ENCODE measurements around the gene ING5. TPM values are rescaled to one million over a fixed set of nuclear protein-coding genes. Genes with fewer than 3 reads are reported as not detected.

Gene ING5
- total RNA-seq, 1 experiment from 2014 or later, result 53.2 TPM

DNA sequence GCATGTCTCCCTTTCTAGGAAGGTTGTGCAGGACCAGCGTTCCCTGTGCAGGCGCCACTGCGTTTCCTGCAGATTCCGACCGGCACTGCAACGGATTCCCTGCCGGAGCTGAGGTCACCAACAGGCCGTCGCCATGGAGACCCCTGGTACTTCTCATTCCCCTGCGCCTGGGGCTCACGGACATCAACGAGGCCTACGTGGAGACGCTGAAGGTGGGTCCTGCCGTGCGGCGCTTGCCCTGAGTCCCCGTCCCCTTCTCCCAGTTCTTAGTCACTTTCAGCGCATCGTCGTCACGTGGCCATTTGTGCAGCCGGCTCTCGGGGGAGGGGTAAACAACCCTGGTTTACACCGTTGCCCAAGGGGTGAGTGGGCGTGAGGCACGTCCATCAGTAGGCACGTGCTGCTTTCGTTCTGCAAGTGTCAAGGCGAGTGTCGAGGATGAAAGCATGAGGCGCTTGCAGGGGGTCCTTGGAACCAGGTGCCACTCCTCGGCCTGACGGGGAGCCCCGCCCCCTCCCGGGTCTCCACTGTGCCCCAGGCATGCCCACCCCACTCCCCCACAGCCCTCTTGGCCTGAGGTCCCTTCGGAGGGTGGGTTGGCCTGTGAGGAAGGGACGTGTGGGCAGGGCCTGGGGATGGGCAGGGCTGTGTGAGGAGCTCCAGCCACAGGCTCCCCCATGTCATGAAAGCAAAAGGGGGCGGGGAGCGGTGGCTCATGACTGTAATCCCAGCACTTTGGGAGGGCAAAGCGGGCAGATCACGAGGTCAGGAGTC is 35.0 kb upstream of the ING5 start:
- no peaks in the 10 kb centered on the region for H3K27me3 ChIP-seq
- no peak overlapping the region; the same call in 1 of the 2 replicates for H3K4me3 ChIP-seq
- H3K4me1 ChIP-seq, result peaks cover 20% of the 10 kb centered on the region
- H3K9me3 ChIP-seq (replicated peaks), result no peaks in the 10 kb centered on the region
- H3K27ac ChIP-seq, result no peak overlapping the region
- H3K36me3 ChIP-seq, result no peaks in the 10 kb centered on the region
- DNase-seq, result peak; percentile 68 to 71

DNA sequence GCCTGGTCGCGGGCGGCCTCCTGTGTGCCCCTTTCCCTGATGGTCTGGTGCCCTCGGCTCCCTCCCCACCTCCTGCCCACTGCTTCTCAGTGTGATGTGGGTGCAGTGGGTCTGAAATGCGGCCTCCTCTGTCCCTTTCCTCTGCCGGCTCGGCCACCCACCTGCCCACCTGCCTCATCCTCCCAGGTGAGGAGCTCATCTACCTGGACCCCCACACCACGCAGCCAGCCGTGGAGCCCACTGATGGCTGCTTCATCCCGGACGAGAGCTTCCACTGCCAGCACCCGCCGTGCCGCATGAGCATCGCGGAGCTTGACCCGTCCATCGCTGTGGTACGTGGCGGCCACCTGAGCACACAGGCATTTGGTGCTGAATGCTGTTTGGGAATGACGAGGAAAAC is 33.5 kb upstream of the ING5 start:
- Histone ChIP-seq H3K36me3 (no peaks in the 10 kb centered on the region), H3K9me3 (replicated peaks) (no peaks in the 10 kb centered on the region), H3K4me1 (peaks cover 20% of the 10 kb centered on the region), H3K27ac (no peak overlapping the region), H3K27me3 (no peaks in the 10 kb centered on the region), H3K4me3 (no peak overlapping the region)
- DNase-seq, result no peak

DNA sequence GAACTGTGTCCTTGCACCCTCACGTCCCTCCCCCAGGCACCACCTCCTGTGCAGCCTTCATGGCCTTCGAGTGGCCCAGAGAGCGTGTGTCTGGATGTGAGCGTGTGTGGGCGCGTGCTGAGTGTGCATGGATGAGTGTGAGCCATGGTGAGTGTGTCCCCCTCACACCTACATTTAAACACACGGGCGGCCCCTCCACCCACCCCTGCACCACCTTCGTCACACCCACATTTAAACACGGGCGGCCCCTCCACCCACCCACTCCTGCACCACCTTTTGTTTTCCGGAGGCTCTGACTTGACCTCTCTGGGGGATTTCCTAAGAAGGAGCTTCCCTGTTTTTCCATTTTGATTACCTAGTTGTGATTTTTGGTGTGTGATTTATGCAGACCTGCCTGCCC is 33.0 kb upstream of the ING5 start:
- peaks cover 20% of the 10 kb centered on the region for H3K4me1 ChIP-seq
- H3K9me3 ChIP-seq (replicated peaks), result no peaks in the 10 kb centered on the region
- no peaks in the 10 kb centered on the region for H3K27me3 ChIP-seq
- no peak for DNase-seq
- no peaks in the 10 kb centered on the region for H3K36me3 ChIP-seq
- H3K4me3 ChIP-seq, result no peak overlapping the region
- no peak overlapping the region for H3K27ac ChIP-seq

DNA sequence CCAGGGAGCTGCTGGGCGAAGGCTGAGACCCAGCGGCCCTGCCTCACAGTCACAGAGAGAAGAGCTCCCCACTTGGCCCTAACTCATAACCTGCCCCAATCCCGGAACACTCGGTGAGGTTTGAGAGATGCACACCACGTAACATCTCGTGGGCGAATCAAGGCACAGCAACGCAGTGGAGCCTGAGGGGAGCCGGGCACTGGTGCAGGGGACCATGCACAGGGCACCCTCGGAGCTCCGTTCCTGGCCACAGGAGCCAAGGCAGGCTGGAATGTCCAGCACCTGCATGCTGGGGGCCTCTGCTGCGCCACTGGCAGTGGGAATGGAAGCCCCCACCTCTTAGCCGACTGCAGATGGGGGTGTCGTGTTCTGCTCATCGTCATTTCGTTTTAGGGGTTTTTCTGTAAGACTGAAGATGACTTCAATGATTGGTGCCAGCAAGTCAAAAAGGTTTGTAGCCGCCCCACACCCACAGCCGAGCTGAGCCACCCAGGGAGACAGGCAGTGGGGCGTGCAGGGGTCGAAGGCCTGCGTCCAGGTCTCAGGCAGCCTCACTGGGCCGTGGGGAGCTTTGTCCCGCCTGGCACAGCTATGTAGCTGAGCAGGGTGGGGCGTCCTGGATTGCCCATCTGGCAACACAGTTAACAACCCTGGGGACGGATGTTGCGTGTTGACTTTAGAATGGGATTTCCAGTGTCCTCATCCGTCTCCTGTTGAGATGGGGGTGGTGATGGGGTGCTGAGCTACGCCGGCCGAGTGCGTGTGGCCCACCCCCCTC is 31.3 kb upstream of the ING5 start:
- no peak for DNase-seq
- peaks cover 17% of the 10 kb centered on the region for H3K4me1 ChIP-seq
- no peak overlapping the region for H3K4me3 ChIP-seq
- no peaks in the 10 kb centered on the region for H3K27me3 ChIP-seq
- no peaks in the 10 kb centered on the region for H3K9me3 ChIP-seq (replicated peaks)
- peaks cover 3% of the 10 kb centered on the region; the same call in 1 of the 2 replicates for H3K36me3 ChIP-seq
- H3K27ac ChIP-seq, result no peak overlapping the region

DNA sequence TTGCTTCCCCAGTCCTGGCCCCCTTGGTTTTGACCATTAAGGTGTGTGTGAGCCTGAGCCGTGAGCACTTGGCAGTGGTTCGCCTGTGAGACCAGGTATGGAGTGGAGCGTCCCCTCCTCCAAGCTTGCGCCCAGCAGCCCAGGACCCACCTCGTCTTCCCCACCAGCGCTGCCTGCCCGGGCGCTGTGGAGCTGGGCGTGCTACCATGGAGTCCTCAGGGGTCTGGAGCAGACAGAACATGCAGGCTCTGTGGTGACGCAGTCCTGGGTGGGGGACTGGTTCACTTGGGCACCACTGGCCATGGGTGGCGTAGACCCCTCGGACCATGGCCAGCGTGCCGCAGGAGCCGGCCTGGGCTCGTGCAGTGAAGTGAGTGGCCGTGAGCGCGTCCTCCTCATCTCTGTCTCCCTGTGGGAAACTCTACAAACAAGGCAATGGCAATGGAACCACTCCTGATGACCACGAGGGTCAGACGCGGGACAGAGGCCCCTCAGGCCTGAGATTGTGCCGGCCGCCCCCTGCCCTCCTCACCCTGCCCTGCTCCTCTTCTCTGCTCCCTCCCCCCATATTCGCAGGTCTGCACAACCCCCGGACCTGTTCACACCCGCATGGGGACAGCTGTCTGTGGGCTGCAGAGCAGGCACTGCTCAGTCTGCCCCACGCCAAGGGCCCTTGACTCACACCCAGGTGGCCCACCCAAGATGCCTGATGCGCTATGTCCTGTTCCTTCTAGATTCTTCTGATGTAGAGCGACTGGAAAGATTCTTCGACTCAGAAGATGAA is 30.2 kb upstream of the ING5 start:
- Histone ChIP-seq H3K36me3 (peaks cover 10% of the 10 kb centered on the region), H3K27ac (no peak overlapping the region), H3K4me3 (no peak overlapping the region), H3K4me1 (peaks cover 5% of the 10 kb centered on the region), H3K9me3 (replicated peaks) (no peaks in the 10 kb centered on the region), H3K27me3 (no peaks in the 10 kb centered on the region)
- no peak for DNase-seq

DNA sequence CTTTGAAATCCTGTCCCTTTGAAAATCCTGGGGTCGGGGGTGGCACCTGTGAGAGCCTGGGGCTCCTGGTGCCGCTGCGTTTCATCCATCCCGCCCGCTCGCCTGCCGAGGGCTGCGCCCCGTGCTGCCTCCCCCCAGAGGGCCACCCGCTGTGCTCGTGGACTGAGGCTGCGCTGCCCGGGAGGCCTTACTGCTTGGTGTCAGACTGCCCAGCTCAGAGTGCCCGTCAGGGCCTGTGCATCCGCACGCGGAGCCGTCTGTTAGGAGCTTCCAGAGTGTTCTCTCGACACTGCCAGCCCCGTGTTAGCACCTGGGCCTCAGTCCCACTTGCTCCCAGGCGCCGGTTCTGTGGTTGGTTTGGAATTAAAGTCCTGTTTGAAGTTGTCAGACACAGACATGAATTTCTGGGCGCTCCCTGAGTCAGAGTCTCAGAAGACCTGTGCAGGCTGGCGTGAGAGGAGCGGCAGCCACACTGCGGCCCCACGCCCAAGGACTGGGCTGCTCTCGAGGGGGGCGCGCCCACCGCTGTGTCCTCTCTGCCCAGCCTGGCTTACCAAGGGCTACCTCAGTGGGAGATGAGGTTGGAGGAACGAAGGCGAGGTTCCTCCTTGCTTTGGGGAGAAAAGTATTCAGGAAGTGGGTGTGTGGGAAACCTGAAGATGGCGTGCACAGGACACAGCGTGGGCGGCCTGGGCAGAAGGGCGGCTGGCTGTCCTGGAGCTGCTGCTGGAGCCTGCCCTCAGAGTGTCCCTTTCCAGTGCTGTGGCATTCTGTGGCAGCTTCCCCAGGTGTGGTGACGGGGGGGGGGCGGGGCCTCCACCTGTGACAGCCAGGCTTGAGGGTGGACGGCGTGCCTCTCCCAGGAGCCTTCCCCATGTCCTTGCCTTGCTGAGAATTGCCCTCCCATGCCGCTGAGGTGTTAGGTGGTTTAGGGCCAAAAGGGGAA is 29.3 kb upstream of the ING5 start:
- Histone ChIP-seq H3K27me3 (no peaks in the 10 kb centered on the region), H3K27ac (no peak overlapping the region), H3K4me1 (no peaks in the 10 kb centered on the region), H3K36me3 (peaks cover 19% of the 10 kb centered on the region), H3K4me3 (no peak overlapping the region), H3K9me3 (replicated peaks) (no peaks in the 10 kb centered on the region)
- DNase-seq, result no peak

DNA sequence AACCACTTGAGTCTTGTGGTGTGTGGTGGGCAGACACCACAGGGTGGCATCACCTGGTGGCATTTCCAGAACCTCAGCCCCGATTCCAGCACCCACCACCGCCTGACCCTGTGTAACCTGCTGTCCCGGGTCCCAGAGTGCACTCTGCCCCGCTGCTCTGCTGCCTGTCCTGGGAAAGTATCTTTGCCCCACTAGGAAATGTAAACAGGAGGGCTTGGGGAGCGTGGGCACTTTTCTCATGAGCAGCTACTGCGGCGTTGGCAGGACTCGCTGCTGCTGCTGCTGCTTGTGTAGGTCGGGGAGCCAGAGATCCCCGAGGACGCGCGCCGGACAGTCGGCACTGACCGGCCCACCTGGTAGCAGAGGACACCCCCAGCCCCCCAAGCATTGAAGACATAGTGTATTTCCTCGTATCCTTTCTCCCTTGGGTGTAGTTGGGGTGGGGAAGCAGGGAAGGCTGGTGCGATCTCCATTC is 28.6 kb upstream of the ING5 start:
- H3K9me3 ChIP-seq (replicated peaks), result no peaks in the 10 kb centered on the region
- no peak for DNase-seq
- no peaks in the 10 kb centered on the region for H3K4me1 ChIP-seq
- H3K27ac ChIP-seq, result no peak overlapping the region
- peaks cover 23% of the 10 kb centered on the region for H3K36me3 ChIP-seq
- no peaks in the 10 kb centered on the region for H3K27me3 ChIP-seq
- no peak overlapping the region for H3K4me3 ChIP-seq

DNA sequence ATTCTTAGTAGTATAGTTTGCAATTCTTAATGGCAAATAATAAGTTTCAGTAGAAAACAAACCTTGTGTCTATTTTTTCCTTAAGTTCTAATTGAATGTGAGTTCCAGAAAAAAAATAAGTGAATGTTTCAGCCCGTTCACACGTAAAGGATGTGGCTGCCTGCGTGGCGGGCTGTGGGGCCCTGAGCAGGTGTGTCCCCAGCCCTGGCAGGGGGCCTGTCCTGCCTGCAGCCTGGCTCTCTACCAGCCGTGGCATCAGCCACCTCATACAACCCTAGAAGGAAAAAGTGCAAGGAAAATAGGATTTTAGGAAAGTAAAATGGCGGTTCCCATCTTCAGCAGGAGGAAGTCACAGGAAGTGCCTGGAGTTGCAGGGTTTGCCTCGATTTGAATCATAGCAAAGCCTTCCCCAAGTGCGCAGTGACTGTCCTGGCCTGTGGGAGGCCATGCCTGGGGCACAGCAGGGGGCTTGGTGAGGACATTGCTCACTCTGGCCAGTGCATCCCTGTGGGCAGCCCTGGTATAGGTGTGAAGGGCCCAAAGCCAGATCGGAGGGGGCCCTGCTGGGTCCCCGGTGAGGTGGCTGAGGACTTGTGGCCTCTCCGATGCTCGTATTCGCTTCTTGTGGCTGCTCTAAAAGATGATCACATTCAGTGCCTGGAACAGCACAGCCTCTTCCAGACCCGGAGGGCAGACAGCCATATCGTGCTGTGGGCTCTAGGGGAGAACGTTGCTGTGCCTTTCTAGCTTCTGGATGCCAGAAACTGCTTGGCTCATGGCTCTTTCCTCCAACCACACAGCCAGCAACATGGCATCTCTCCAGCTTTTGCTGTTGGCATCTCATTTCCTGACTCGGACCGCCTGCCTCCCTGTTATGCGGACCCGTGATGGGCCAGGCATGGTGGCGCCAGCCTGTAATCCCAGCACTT is 27.8 kb upstream of the ING5 start:
- Histone ChIP-seq H3K27ac (no peak overlapping the region), H3K36me3 (peaks cover 31% of the 10 kb centered on the region)
- no peak for DNase-seq

DNA sequence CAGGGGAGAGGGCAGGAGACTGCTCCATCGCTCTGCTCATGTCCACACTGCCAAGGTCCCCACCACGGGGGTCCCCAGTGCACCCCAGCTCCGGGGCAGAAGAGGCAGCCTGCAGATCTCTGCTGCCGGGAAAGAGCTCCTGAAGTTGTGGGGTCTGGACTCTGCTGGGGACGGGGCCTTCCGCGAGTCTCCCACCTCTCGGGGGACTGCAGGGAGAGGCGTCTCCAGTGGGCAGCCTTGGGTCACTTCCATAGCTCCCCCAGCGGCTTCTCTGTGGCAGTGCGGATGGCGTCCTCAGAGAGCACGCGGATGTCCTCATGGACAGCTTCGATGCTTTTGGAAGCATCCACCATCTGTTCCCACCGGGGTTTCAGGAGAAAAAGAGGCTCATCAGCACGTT is 26.0 kb upstream of the ING5 start:
- Histone ChIP-seq H3K9me3 (replicated peaks) (no peaks in the 10 kb centered on the region), H3K4me1 (peaks cover 4% of the 10 kb centered on the region), H3K27ac (no peak overlapping the region), H3K4me3 (no peak overlapping the region), H3K36me3 (peaks cover 46% of the 10 kb centered on the region), H3K27me3 (no peaks in the 10 kb centered on the region)
- no peak for DNase-seq

More for the DNA sequence above, 27.8 kb upstream of the ING5 start:
- Histone ChIP-seq H3K4me3 (no peak overlapping the region), H3K9me3 (replicated peaks) (no peaks in the 10 kb centered on the region), H3K27me3 (no peaks in the 10 kb centered on the region), H3K4me1 (no peaks in the 10 kb centered on the region)

DNA sequence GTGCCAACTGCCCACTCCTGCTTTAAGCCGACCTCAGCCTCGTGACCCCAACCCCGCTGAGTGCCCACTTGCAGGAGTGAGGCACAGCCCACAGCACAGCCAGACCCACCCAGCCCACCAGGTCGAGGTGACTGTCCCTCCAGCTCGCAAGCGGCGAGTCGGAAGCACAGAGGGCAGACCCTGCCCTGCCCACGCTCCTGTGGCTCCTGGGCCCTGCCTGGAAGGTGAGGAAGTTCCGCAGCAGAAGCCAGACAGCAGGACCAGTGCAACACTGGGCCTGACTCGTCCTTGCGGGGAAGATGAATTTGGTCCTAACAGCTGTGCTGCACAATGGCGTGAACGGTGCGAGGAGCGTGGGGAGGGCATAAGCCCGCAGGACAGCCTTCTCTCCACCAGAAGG is 25.2 kb upstream of the ING5 start:
- H3K36me3 ChIP-seq, result peaks cover 53% of the 10 kb centered on the region
- H3K27me3 ChIP-seq, result no peaks in the 10 kb centered on the region
- no peaks in the 10 kb centered on the region for H3K9me3 ChIP-seq (replicated peaks)
- H3K4me3 ChIP-seq, result no peak overlapping the region
- H3K27ac ChIP-seq, result no peak overlapping the region
- DNase-seq, result no peak
- H3K4me1 ChIP-seq, result peaks cover 12% of the 10 kb centered on the region

DNA sequence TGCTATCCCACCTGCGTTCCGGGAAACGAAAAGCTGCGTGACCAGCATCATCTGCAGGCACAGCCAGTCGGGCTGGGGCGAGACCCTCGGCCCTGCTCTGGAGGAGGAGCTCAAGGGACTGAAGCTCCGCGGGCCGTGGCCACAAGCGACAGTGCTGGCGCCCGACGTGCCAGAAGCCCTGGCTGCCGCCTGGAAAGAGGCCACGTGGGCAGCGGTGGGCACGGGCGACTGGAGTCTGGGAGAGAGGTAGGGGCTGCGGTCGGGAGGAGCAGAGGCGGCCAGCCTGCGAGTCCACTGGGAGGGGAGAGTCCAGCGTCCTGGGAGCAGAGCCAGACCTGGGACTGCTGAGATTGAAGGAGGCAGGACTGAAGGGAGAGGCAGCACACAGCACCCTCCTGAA is 24.4 kb upstream of the ING5 start:
- no peak for DNase-seq
- Histone ChIP-seq H3K4me3 (no peak overlapping the region), H3K36me3 (peaks cover 60% of the 10 kb centered on the region), H3K27me3 (no peaks in the 10 kb centered on the region), H3K4me1 (peaks cover 12% of the 10 kb centered on the region), H3K9me3 (replicated peaks) (no peaks in the 10 kb centered on the region), H3K27ac (no peak overlapping the region)

DNA sequence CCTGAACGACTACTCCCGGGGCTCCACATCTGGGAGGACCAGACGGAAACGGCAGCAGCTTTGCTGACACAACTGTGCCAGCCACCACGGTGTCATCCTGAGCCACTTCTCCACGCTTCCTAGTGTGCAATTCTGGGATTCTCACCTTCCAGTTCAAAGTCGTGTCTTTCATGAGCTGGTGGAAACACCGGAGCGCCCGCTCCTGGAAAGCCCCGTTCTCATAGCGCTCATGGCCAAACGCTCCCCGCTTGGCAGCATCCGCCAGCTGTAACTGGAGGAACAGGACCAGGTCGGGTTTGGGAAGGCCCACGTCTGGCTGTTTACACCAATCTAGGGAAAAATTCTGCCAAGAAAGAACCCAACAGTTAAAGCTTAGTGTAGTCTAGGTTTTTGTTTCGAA is 23.5 kb upstream of the ING5 start:
- H3K36me3 ChIP-seq, result peaks cover 67% of the 10 kb centered on the region
- no peaks in the 10 kb centered on the region for H3K9me3 ChIP-seq (replicated peaks)
- peaks cover 12% of the 10 kb centered on the region for H3K4me1 ChIP-seq

More for the DNA sequence above, 23.5 kb upstream of the ING5 start:
- Histone ChIP-seq H3K4me3 (no peak overlapping the region), H3K27ac (no peak overlapping the region), H3K27me3 (no peaks in the 10 kb centered on the region)
- DNase-seq, result no peak
